GM12873 (cell line): ENCODE measurements around the gene CDYL.

Source experiments
- CTCF ChIP-seq: IDR thresholded peaks from 2 replicates; pipeline ENCODE4 v1.5.1; 2012; ENCODE audit warnings: low read depth, mild to moderate bottlenecking, moderate library complexity, low read length, control low read depth; ENCODE audit not compliant: insufficient read depth; ENCODE audit errors: missing control alignments

Gene CDYL

GRCh38 chr6:4925580-4925979 is 149.4 kb downstream of the CDYL start:
- TF ChIP-seq CTCF: no peak

GRCh38 chr6:4928426-4928825 is 152.2 kb downstream of the CDYL start:
- no peak for TF ChIP-seq CTCF

GRCh38 chr6:4929097-4929718 is 153.0 kb downstream of the CDYL start:
- TF ChIP-seq CTCF: no peak

- TF ChIP-seq CTCF: no peak
These were observed 154.0 kb downstream of the CDYL start for GRCh38 chr6:4930025-4930691.

GRCh38 chr6:4931530-4932227 is 155.5 kb downstream of the CDYL start:
- no peak for TF ChIP-seq CTCF

- no peak for TF ChIP-seq CTCF
These were observed 156.2 kb downstream of the CDYL start for GRCh38 chr6:4932228-4932903.

GRCh38 chr6:4935486-4935885 is 159.3 kb downstream of the CDYL start:
- no peak for TF ChIP-seq CTCF
